Measurements from ENCODE around the gene CYP11A1. TPM values are rescaled to one million over a fixed set of nuclear protein-coding genes. Genes with fewer than 3 reads are reported as not detected.

Gene CYP11A1
- polyA plus RNA-seq, 3 donors, result 0.90 to 1.6 (median 1.2) TPM

DNA sequence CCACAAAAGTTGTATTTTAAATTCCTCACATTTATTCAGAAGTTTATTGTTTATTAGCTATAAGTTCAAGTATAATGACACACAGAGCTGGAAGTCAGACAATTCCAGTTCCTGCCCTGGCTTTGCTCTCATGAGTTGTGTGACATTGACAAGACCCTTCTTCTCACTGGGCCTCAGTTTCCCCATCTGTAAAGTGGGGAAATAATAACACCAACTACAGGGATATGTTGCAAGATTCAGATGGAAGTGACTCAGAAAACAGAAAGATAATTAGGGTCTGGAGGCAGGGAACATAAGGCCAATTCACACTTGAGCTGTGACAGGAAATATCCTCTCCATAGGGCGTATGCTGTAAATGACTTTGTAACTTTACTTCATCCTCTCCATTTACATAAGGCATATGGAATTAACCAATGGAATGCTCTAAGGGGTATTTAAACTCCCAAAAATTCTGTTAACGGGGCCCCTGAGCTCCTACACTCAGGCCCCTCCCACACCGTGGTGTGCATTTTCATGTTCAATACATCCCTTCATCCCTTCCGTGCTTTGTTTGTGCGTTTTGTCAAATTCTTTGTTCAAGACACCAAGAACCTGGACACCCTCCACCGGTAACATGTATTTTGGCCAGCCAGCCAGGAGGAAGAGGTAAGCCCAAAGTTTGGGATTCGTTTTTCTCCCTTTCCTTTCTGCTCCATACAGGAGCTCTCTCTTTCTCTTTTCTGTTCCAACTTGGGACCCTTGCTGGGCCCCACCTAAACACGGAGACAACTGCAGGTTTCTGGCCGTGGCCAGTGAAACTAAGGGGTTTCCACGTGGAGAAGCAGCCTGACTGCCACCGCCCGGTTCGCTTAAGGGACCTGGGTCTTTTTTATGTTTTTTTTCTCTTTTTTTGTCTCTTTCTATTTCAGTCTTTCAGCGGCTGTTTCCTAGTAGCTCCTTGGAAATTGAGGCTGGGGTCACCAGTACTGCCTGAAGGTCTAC, 16.9 kb downstream of the CYP11A1 start:
- no peak for DNase-seq (ENCODE audit: low read depth in 3 of 3, low spot score in 2 of 3)

DNA sequence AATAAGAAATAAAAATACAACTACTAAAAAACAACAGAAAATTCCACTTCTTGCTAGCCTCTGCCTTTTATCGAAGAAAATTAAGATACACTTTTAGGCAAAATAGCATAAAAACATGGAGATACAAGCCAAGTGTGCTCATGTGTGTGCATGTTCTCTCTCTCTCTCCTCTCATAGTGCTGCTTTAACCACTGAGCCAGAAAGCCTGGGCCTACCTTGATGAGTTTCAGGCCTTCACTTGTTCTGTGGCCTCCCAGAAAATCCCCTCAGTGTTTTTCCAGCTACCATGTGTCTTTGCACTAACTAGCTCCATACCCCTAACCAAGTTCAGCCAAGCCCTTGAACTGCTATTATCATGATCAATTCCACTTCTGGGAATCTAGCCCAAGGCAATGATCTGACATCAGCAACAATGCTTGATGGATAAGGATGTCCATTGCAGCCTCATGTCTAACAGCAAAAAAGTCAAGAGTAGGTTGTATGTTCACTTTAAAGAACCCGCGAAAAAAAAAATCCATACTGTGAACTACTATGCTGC, 18.1 kb downstream of the CYP11A1 start:
- no peak for DNase-seq (ENCODE audit: low read depth in 3 of 3, low spot score in 2 of 3)

- DNase-seq (ENCODE audit: low read depth in 3 of 3, low spot score in 2 of 3), result no peak
These were observed 19.6 kb downstream of the CYP11A1 start for GRCh38 chr15:74347757-74348250.

- no peak for DNase-seq (ENCODE audit: low read depth in 3 of 3, low spot score in 2 of 3)
These were observed 22.4 kb downstream of the CYP11A1 start for GRCh38 chr15:74345051-74345450.

GRCh38 chr15:74343797-74344127, 23.7 kb downstream of the CYP11A1 start:
- no peak for DNase-seq (ENCODE audit: low read depth in 3 of 3, low spot score in 2 of 3)

- DNase-seq (ENCODE audit: low read depth in 3 of 3, low spot score in 2 of 3), result no peak
These were observed 24.2 kb downstream of the CYP11A1 start for GRCh38 chr15:74343127-74343796.

DNA sequence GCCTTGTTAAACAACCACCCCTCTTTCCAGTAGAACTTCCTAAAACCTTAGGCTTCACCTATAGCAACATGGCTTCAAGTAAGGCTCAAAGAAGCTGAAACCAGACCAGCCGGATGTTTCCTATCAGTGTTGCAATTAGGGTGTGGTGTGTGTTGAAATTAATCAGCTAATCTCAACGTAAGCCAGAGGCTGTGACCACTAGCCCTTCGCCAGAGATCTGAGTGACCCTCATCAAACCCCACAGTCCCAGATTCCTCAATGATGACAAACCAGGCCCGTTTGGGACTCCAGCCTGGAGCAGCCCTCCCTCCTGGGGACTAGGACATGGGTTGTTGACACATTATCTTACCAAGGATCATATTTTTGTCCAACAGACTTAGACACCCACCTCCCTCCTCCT, 27.3 kb downstream of the CYP11A1 start:
- DNase-seq (ENCODE audit: low read depth in 3 of 3, low spot score in 2 of 3), result no peak

DNA sequence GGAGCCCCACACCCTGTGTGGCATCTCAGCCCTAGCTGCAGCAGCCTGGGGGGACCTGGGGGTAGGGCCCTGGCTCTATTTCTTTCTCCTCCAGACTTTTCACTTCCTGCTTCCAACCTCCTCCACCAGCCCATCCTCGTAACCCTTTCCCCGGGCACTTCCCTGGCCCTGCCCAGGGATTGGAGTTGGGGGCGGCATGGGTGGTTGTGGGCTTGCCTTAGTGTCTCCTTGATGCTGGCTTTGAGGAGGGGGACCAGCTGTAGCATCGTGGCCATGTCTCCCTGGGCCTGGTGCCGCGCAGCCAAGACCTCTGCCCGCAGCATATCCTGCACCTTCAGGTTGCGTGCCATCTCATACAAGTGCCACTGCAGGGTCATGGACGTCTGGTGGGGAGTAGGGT, 28.1 kb downstream of the CYP11A1 start:
- DNase-seq (ENCODE audit: low read depth in 3 of 3, low spot score in 2 of 3), result no peak

GRCh38 chr15:74338676-74339075, 28.8 kb downstream of the CYP11A1 start:
- DNase-seq (ENCODE audit: low read depth in 3 of 3, low spot score in 2 of 3), result no peak

GRCh38 chr15:74337607-74338211, 29.7 kb downstream of the CYP11A1 start:
- DNase-seq (ENCODE audit: low read depth in 3 of 3, low spot score in 2 of 3), result no peak

DNA sequence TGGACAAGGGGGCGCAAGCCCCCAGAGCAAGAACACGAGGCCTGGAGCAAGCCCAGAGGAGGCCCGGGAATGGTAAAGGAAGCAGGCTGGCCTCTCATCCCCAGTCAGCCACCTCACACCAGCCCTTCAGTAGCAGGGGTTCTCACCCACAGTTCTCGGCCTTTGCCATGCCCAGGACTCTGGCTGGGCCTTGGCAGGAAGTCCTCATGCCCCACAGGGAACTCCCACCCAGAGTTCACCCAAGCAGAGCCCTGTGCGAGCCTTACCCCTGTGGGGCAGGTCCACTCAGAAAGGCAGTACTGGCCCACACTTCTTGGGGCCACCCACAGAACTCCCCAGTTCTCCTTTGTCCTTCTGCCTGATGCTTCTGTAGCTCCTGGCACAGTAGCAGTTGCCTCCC, 30.3 kb downstream of the CYP11A1 start:
- DNase-seq (ENCODE audit: low read depth in 3 of 3, low spot score in 2 of 3), result no peak

DNA sequence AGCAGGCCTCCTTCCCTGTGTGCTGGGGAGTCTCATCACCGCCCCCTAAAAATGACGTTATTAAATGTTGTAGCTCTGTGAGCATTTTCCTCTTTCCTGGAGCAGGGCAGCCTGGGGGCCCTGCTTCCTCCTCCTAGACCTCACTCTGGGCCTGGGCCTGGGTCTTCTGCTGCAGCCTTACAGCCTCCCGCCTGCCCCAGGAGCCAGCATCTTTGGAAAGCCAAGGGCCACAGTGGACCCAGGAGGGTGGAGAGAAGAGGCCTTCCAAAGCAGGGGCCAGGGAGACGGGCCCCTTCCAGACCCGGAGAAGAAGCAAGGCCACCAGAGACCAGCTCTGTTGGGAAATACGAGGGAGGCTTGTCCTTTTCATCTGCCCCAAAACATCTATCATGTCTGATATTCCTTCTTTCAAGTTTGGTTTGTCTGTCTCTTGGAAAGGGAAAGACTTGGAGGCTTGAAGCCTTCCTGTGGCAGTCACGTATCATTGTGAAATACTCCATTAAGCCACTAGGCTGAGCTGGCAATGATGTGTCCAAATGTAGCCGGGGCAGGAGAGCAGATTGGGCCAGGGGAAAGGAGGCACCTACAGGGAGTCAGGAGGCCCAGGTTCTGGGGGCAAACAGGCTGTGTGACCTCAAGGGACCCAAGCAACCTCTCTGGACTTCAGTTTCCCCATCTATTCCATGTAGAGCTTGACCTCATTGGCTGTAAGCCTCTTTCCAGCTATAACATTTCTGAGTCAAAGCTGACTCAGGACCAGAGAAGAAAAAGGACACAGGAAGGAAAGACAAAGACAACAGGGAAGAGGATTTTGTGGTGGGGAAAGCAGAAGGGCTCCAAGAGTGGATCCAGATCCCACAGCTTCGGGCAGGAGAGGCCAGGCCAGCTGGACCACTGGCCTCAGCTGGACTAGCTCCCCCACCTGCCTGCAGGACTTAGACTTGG, 31.1 kb downstream of the CYP11A1 start:
- DNase-seq (ENCODE audit: low read depth in 3 of 3, low spot score in 2 of 3), result no peak

DNA sequence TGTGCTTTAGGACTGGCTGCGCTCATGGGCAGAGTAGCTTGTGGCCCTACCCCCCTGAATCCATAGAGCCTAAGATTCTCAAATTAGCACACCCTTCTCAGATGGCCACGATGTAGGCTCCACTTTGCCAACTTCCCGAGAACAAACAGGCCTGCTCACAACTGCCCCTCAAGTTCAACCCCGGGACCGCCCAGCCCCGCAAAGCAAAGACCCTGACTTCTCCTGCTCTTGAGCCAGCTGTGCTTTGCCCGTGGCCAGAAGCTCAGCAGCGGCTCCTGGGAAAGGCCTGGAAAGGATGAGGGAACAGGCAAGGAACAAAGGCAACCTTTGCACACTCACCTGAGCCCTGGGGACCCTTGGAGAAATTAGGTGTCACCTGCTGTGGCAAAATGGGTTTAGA, 32.0 kb downstream of the CYP11A1 start:
- no peak for DNase-seq (ENCODE audit: low read depth in 3 of 3, low spot score in 2 of 3)

- DNase-seq (ENCODE audit: low read depth in 3 of 3, low spot score in 2 of 3), result no peak
These were observed 33.3 kb downstream of the CYP11A1 start for GRCh38 chr15:74334127-74334526.

DNA sequence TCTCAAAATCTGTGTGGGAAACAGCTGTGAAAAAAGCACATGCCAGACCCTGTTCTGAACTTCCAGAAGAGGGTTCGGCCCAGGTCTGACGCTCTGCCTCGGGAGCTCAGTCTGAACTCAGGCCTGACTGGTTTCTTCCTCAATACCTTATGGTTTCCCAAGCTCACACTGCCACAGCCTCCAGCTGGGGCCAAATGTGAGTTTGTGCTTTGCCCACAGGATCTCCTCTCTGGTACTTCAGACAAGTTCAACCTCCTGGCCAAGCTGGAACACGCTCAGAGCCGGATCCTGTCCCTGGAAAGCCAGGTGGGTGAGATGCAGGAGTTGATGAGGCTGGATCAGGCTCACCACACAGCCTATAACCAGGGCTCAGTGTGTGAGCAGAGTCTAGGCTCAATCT, 33.8 kb downstream of the CYP11A1 start:
- no peak for DNase-seq (ENCODE audit: low read depth in 3 of 3, low spot score in 2 of 3)

DNA sequence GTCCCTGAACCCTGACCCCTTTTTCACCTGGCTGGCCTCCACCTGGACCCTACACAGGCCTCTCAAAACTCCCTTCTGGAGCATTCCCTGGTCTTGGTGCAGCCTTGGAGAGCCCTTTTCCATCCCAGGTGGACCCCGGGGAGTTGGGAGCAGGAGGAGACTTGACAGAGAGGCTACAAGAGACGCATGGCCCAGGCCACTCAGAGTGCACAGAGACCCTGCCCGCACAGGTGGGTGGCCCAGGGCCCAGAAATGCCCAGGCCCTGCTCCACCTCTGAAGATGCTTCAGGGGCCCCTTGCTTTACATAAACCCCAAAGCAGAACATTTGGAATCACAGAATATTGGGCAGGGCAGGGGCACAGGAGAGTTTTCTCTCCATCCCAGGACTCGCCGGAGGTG, 34.4 kb downstream of the CYP11A1 start:
- no peak for DNase-seq (ENCODE audit: low read depth in 3 of 3, low spot score in 2 of 3)

GRCh38 chr15:74332611-74333010, 34.8 kb downstream of the CYP11A1 start:
- no peak for DNase-seq (ENCODE audit: low read depth in 3 of 3, low spot score in 2 of 3)

DNA sequence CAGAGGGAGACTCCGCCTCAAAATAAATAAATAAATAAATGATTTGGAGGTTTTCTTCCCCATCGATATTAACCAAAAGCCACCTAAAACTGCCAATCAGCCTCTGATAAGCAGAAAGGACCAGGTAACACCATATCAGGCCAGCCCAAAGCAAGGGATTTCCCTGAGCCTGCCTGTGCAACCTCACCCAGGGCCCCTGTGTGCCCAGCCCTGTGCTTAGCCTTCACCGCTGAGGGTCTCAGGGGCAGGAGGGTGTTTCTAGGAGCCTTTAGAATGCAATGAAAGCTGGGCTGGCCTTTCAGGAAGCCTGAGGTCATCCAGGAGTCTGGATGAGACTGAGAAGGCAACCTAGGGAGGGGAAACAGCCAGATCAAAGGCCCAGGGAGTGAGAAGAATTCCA, 35.4 kb downstream of the CYP11A1 start:
- no peak for DNase-seq (ENCODE audit: low read depth in 3 of 3, low spot score in 2 of 3)

GRCh38 chr15:74330861-74331408, 36.5 kb downstream of the CYP11A1 start:
- no peak for DNase-seq (ENCODE audit: low read depth in 3 of 3, low spot score in 2 of 3)
